Measurements from ENCODE around the gene MVD.
"Not testable (repeated sequence)": the region's sequence is repeated elsewhere in the genome, so short reads cannot be mapped to it uniquely, and the experiment has no call there.

Gene MVD

GRCh38 chr16:88680554-88681083 is 17.7 kb upstream of the MVD start:
- no peak for DNase-seq

- DNase-seq = no peak
Measured at GRCh38 chr16:88678224-88678979, 15.5 kb upstream of the MVD start.

- no peak for DNase-seq
Measured at GRCh38 chr16:88677721-88678120, 14.8 kb upstream of the MVD start.

GRCh38 chr16:88676502-88677242 is 13.8 kb upstream of the MVD start:
- DNase-seq = no peak

- DNase-seq = no peak
Measured at GRCh38 chr16:88673716-88674379, 11.0 kb upstream of the MVD start.

GRCh38 chr16:88672776-88673175 is 9.9 kb upstream of the MVD start:
- DNase-seq = no peak

- DNase-seq = no peak
Measured at GRCh38 chr16:88671806-88672205, 8.9 kb upstream of the MVD start.

GRCh38 chr16:88669980-88670379 is 7.1 kb upstream of the MVD start:
- DNase-seq = no peak

GRCh38 chr16:88669493-88669892 is 6.6 kb upstream of the MVD start:
- DNase-seq = not testable (repeated sequence)

GRCh38 chr16:88667461-88667860 is 4.6 kb upstream of the MVD start:
- no peak for DNase-seq

GRCh38 chr16:88665570-88665969 is 2.7 kb upstream of the MVD start:
- no peak for DNase-seq

GRCh38 chr16:88665148-88665547 is 2.3 kb upstream of the MVD start:
- no peak for DNase-seq

- DNase-seq = no peak
Measured at GRCh38 chr16:88662222-88662842, 559 bp downstream of the MVD start.

GRCh38 chr16:88661468-88661867 is 1.4 kb downstream of the MVD start:
- no peak for DNase-seq

- DNase-seq = no peak
Measured at GRCh38 chr16:88659160-88659559, 3.7 kb downstream of the MVD start.

- DNase-seq = no peak
Measured at GRCh38 chr16:88658714-88659113, 4.2 kb downstream of the MVD start.

GRCh38 chr16:88657371-88657770 is 5.5 kb downstream of the MVD start:
- no peak for DNase-seq

- no peak for DNase-seq
Measured at GRCh38 chr16:88656291-88656980, 6.5 kb downstream of the MVD start.

- no peak for DNase-seq
Measured at GRCh38 chr16:88655733-88656281, 7.1 kb downstream of the MVD start.

- no peak for DNase-seq
Measured at GRCh38 chr16:88655053-88655732, 7.7 kb downstream of the MVD start.

- DNase-seq = no peak
Measured at GRCh38 chr16:88654363-88655052, 8.4 kb downstream of the MVD start.
